ENCODE data around the gene FKBP1A. TPM values are rescaled to one million over a fixed set of nuclear protein-coding genes. Genes with fewer than 3 reads are reported as not detected.
A peak's percentile ranks its signal among the peaks of the same experiment; 100 is the strongest.

FKBP1A gene
- total and polyA plus RNA-seq, 12 donors = 110 to 311 (median 140) TPM

GRCh38 chr20:1418350-1418749 lies 25.5 kb upstream of the FKBP1A start:
- DNase-seq (no peak), ATAC-seq (peak in 1 of 8 donors; percentile 42)
- Histone ChIP-seq H3K4me3 (no peak overlapping the region), H3K9me3 (peaks cover 0 to 25% (median 6%) of the 10 kb centered on the region in 11 donors), H3K27me3 (peaks cover 0 to 9% (median 4%) of the 10 kb centered on the region in 7 donors), H3K36me3 (no peaks in the 10 kb centered on the region), H3K4me1 (peaks cover 0 to 7% (median 0%) of the 10 kb centered on the region in 9 donors), H3K27ac (no peak overlapping the region)
- 36 to 52% methylated on average over 3 of the region's 3 CpGs for WGBS, 2 donors
- intact Hi-C loops (cut with DNase I) = no loop called here
- no peak for TF ChIP-seq CTCF (IDR thresholded peaks at IDR 0.05)

GRCh38 chr20:1417790-1418189 lies 24.9 kb upstream of the FKBP1A start:
- H3K9me3 ChIP-seq = peaks cover 0 to 25% (median 6%) of the 10 kb centered on the region in 11 donors
- ATAC-seq = no peak
- H3K4me1 ChIP-seq = peaks cover 0 to 7% (median 0%) of the 10 kb centered on the region in 9 donors
- no peaks in the 10 kb centered on the region for H3K36me3 ChIP-seq
- peaks cover 0 to 12% (median 0%) of the 10 kb centered on the region in 7 donors for H3K27me3 ChIP-seq
- H3K4me3 ChIP-seq = no peak overlapping the region
- DNase-seq = no peak
- H3K27ac ChIP-seq = no peak overlapping the region
- no peak for TF ChIP-seq CTCF (IDR thresholded peaks at IDR 0.05)
- intact Hi-C loops (cut with DNase I) = no loop called here

- peaks cover 0 to 12% (median 0%) of the 10 kb centered on the region in 7 donors for H3K27me3 ChIP-seq
- no peak for ATAC-seq
- 69 to 71% methylated on average over 5 of the region's 5 CpGs for WGBS, 2 donors
- H3K27ac ChIP-seq = no peak overlapping the region
- H3K9me3 ChIP-seq = peaks cover 0 to 25% (median 6%) of the 10 kb centered on the region in 11 donors
- peaks cover 0 to 7% (median 0%) of the 10 kb centered on the region in 9 donors for H3K4me1 ChIP-seq
- no peak for DNase-seq
- no peaks in the 10 kb centered on the region for H3K36me3 ChIP-seq
- TF ChIP-seq CTCF (IDR thresholded peaks at IDR 0.05) = no peak
- intact Hi-C loops (cut with DNase I) = no loop called here
- no peak overlapping the region for H3K4me3 ChIP-seq
Measured at GRCh38 chr20:1417273-1417672, 24.4 kb upstream of the FKBP1A start.

GRCh38 chr20:1415667-1416468 lies 23.0 kb upstream of the FKBP1A start:
- TF ChIP-seq CTCF (IDR thresholded peaks at IDR 0.05) = no peak

More at GRCh38 chr20:1415667-1416468, 23.0 kb upstream of the FKBP1A start:
- intact Hi-C loops (cut with DNase I) = no loop called here
- Histone ChIP-seq H3K36me3 (no peaks in the 10 kb centered on the region), H3K9me3 (peaks cover 0 to 25% (median 6%) of the 10 kb centered on the region in 11 donors), H3K4me1 (peaks cover 0 to 7% (median 0%) of the 10 kb centered on the region in 9 donors), H3K27ac (no peak overlapping the region), H3K27me3 (peaks cover 0 to 12% (median 0%) of the 10 kb centered on the region in 7 donors), H3K4me3 (no peak overlapping the region)
- WGBS, 2 donors = 75 to 78% methylated on average over 8 of the region's 8 CpGs
- peak in 1 of 8 donors; percentile 56 for ATAC-seq
- no peak for DNase-seq

All from heart right ventricle (tissue), 16 donors.